HL-60 (cell line): ENCODE results near the gene PPP1R14C.

ENCODE experiments used
- POLR2AphosphoS5 ChIP-seq: IDR thresholded peaks from 2 replicates; pipeline ENCODE4 v1.6.1; 2012; ENCODE audit warnings: low read depth
- TF ChIP-seq, protein P1 (sequence below): IDR thresholded peaks from one replicate; pipeline ENCODE4 v1.5.1; 2011; ENCODE audit warnings: low read length, control low read depth, inconsistent platforms; ENCODE audit not compliant: insufficient read depth

DNA sequence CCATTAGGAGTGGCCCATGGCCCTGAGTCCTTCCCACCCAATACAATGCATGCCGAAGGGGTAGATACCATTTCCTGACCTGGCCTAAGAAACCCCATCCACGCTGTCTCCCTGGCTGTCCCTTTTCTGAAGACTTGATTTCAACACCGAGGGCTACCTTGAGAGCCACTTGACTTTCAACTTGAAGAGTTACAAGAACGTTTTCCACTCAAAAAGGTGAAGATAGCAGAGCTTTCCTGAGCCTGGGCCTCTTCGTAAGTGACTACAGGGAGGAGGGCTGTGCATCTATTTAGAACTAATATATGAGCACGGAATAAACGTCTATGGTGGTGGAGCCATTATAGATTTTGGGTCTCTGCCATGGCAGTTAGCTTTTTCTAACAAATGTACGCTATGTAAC is 14.4 kb upstream of the PPP1R14C start:
- TF ChIP-seq, protein P1, sequence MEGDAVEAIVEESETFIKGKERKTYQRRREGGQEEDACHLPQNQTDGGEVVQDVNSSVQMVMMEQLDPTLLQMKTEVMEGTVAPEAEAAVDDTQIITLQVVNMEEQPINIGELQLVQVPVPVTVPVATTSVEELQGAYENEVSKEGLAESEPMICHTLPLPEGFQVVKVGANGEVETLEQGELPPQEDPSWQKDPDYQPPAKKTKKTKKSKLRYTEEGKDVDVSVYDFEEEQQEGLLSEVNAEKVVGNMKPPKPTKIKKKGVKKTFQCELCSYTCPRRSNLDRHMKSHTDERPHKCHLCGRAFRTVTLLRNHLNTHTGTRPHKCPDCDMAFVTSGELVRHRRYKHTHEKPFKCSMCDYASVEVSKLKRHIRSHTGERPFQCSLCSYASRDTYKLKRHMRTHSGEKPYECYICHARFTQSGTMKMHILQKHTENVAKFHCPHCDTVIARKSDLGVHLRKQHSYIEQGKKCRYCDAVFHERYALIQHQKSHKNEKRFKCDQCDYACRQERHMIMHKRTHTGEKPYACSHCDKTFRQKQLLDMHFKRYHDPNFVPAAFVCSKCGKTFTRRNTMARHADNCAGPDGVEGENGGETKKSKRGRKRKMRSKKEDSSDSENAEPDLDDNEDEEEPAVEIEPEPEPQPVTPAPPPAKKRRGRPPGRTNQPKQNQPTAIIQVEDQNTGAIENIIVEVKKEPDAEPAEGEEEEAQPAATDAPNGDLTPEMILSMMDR, result no peak
- TF ChIP-seq POLR2AphosphoS5, result no peak
